HG02759 (cell line): ENCODE results near the gene CSF1.
"Not testable (repeated sequence)": the region's sequence is repeated elsewhere in the genome, so short reads cannot be mapped to it uniquely, and the experiment has no call there.

Experiments
- ATAC-seq: cut with Tn5 transposase; IDR thresholded peaks from one replicate; pipeline ENCODE4 v1.9.1; 2021; ENCODE audit warnings: mild to moderate bottlenecking, moderate library complexity; ENCODE audit not compliant: unreplicated experiment

CSF1 gene

GRCh38 chr1:109932679-109933078 is 22.0 kb downstream of the CSF1 start:
- ATAC-seq, result no peak

- no peak for ATAC-seq
Observed at GRCh38 chr1:109933856-109934711, 23.4 kb downstream of the CSF1 start.

- ATAC-seq, result no peak
Observed at GRCh38 chr1:109935451-109935900, 24.8 kb downstream of the CSF1 start.

GRCh38 chr1:109937738-109938137 is 27.1 kb downstream of the CSF1 start:
- no peak for ATAC-seq

- ATAC-seq, result no peak
Observed at GRCh38 chr1:109938556-109938955, 27.9 kb downstream of the CSF1 start.

- ATAC-seq, result no peak
Observed at GRCh38 chr1:109942434-109942833, 31.8 kb downstream of the CSF1 start.

- no peak for ATAC-seq
Observed at GRCh38 chr1:109944541-109944940, 33.9 kb downstream of the CSF1 start.

GRCh38 chr1:109946511-109946910 is 35.9 kb downstream of the CSF1 start:
- ATAC-seq, result no peak

GRCh38 chr1:109947582-109948284 is 37.1 kb downstream of the CSF1 start:
- no peak for ATAC-seq

GRCh38 chr1:109948285-109948630 is 37.6 kb downstream of the CSF1 start:
- ATAC-seq, result no peak

GRCh38 chr1:109950038-109950437 is 39.4 kb downstream of the CSF1 start:
- no peak for ATAC-seq

GRCh38 chr1:109950509-109950908 is 39.9 kb downstream of the CSF1 start:
- ATAC-seq, result no peak

GRCh38 chr1:109951501-109951900 is 40.9 kb downstream of the CSF1 start:
- ATAC-seq, result not testable (repeated sequence)

- ATAC-seq, result no peak
Observed at GRCh38 chr1:109954041-109954512, 43.4 kb downstream of the CSF1 start.

GRCh38 chr1:109959632-109959973 is 49.0 kb downstream of the CSF1 start:
- ATAC-seq, result no peak

- no peak for ATAC-seq
Observed at GRCh38 chr1:109959974-109960744, 49.5 kb downstream of the CSF1 start.

GRCh38 chr1:109960745-109961094 is 50.1 kb downstream of the CSF1 start:
- ATAC-seq, result no peak

- ATAC-seq, result no peak
Observed at GRCh38 chr1:109963864-109964263, 53.2 kb downstream of the CSF1 start.

- no peak for ATAC-seq
Observed at GRCh38 chr1:109969146-109969829, 58.6 kb downstream of the CSF1 start.

- no peak for ATAC-seq
Observed at GRCh38 chr1:109969907-109970306, 59.3 kb downstream of the CSF1 start.

GRCh38 chr1:109971559-109971958 is 60.9 kb downstream of the CSF1 start:
- no peak for ATAC-seq
